Transverse colon (tissue), 4 donors: ENCODE results near the gene TPM4. TPM values are rescaled to one million over a fixed set of nuclear protein-coding genes. Genes with fewer than 3 reads are reported as not detected.
A peak's percentile ranks its signal among the peaks of the same experiment; 100 is the strongest.

Experiments
- DNase-seq: peaks from one replicate; pipeline ENCODE4 v3.0.0-alpha.2; 2019
- H3K27ac ChIP-seq, 4 donors: fragments of 200-600 bp; sonication (generic); 2 replicates each; pipeline ENCODE4 v1.5.1; 2016 to 2018; ENCODE audit warnings: inconsistent platforms in 4 of 4
- H3K27me3 ChIP-seq: fragments of 200-600 bp; sonication (generic); 2 replicates; pipeline ENCODE4 v1.5.1; 2017; ENCODE audit warnings: inconsistent platforms
- H3K36me3 ChIP-seq, 4 donors: fragments of 200-600 bp; sonication (generic); 2 replicates each; pipeline ENCODE4 v1.5.1; 2017 to 2019; ENCODE audit warnings: inconsistent platforms in 4 of 4
- H3K4me1 ChIP-seq, 4 donors: fragments of 200-600 bp; sonication (generic); 2 replicates each; pipeline ENCODE4 v1.5.1; 2017 to 2020; ENCODE audit warnings: inconsistent platforms in 4 of 4
- H3K4me3 ChIP-seq, 4 donors: fragments of 200-600 bp; sonication (generic); 1 replicate in 1 of 4; 2 replicates in 3 of 4; pipeline versions ENCODE4 v1.5.1 to v1.6.1; 2017 to 2019; ENCODE audit warnings: inconsistent platforms in 4 of 4
- H3K9me3 ChIP-seq, 2 donors: fragments of 200-600 bp; sonication (generic); 2 replicates each; pipeline ENCODE4 v1.5.1; 2017 to 2019; ENCODE audit warnings: inconsistent platforms in 2 of 2
- CTCF ChIP-seq, 5 experiments: fragments of 200-600 bp in 3 of 5; fragments of 450-650 bp in 2 of 5; sonication (generic) in 3 of 5; IDR thresholded peaks; 1 replicate in 2 of 5; 2 replicates in 3 of 5; pipeline ENCODE4 v1.5.1; 2016 to 2017; ENCODE audit warnings: antibody characterized with exemption in 5 of 5, inconsistent platforms in 3 of 5, mild to moderate bottlenecking in 2 of 5, moderate library complexity in 1 of 5
- EP300 ChIP-seq: sonication (generic); formaldehyde crosslinking; IDR thresholded peaks from one replicate; pipeline ENCODE4 v1.6.1; 2017; ENCODE audit warnings: antibody characterized with exemption, low read depth
- POLR2A ChIP-seq: fragments of 450-650 bp; IDR thresholded peaks from one replicate; pipeline ENCODE4 v1.6.1; 2016; ENCODE audit warnings: antibody characterized with exemption, mild to moderate bottlenecking, moderate library complexity
- POLR2AphosphoS5 ChIP-seq, 3 donors: sonication (generic); formaldehyde crosslinking; IDR thresholded peaks; one replicate each; pipeline ENCODE4 v1.6.1; 2016; ENCODE audit warnings: antibody characterized with exemption in 3 of 3
- WGBS, 2 donors: methylation state at CpG; one replicate each; pipeline ENCODE4 v1.1.5; 2018; ENCODE audit warnings: low coverage in 1 of 2; 5-methylcytosine and 5-hydroxymethylcytosine counted together
- in situ Hi-C, 4 donors: fragments of 200-750 bp; cut with MboI; loops; one replicate each; pipeline versions ENCODE4 v1.15.0 to v1.15.1; 2017; ENCODE audit warnings: low sequenced_read_pairs in 3 of 4, low pct_ligation_motif_present in 1 of 4, low pct_unique_long_range_greater_than_20kb in 1 of 4
- intact Hi-C: fragments of 100-400 bp; cut with DNase I; formaldehyde crosslinking; loops from one replicate; pipeline ENCODE4 v1.15.1; 2023; ENCODE audit warnings: low total_unique reads
- total RNA-seq, 4 donors: library from RNA; depleted of rRNA; stranded (reverse); fragments of >200 nt; gene quantifications; one replicate each; pipeline ENCODE4 v1.1.0, GENCODE V29; 2016

The TPM4 gene
- total RNA-seq, 4 donors from 2014 or later: 228 to 491 (median 288) TPM

GRCh38 chr19:16131648-16132047, 55.4 kb downstream of the TPM4 start:
- intact Hi-C loops (no loop called here), in situ Hi-C loops (no loop called here)
- H3K4me3 ChIP-seq: no peak overlapping the region
- WGBS, 2 donors: 85 to 100% methylated on average over 3 of the region's 3 CpGs
- TF ChIP-seq EP300: no peak
- no peak for TF ChIP-seq CTCF (IDR thresholded peaks at IDR 0.05)
- no peak for TF ChIP-seq POLR2AphosphoS5 (IDR thresholded peaks at IDR 0.05)
- no peak for TF ChIP-seq POLR2A
- no peaks in the 10 kb centered on the region for H3K27me3 ChIP-seq
- DNase-seq: no peak
- no peaks in the 10 kb centered on the region for H3K4me1 ChIP-seq
- peaks cover 0 to 58% (median 25%) of the 10 kb centered on the region in 4 donors for H3K36me3 ChIP-seq
- no peak overlapping the region for H3K27ac ChIP-seq
- H3K9me3 ChIP-seq: no peaks in the 10 kb centered on the region

DNA sequence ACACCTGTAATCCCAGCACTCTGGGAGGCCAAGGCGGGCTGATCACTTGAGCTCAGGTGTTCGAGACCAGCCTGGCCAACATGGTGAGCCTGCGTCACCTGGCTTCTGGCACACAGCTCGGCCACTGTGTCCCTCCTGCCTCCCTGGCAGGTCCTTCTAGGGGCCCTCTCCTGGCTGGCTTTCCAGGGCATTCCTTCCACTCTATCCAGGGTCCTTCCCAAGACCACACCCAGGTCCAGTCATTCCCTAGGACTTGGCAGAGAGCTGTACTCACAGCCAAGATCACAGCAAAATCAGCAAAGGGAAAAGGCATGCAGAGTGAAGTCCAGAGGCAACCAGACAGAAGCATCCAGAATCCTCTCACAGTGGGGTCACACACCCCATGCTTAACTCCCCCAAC, 57.5 kb downstream of the TPM4 start:
- in situ Hi-C loops (no loop called here), intact Hi-C loops (no loop called here)
- no peak overlapping the region for H3K4me3 ChIP-seq
- no peaks in the 10 kb centered on the region for H3K4me1 ChIP-seq
- WGBS, 2 donors: 98% methylated on average over 4 of the region's 4 CpGs; no CpG with 5 or more reads in 1 of the 2 donors
- H3K36me3 ChIP-seq: peaks cover 0 to 37% (median 16%) of the 10 kb centered on the region in 4 donors
- DNase-seq: no peak
- TF ChIP-seq POLR2AphosphoS5 (IDR thresholded peaks at IDR 0.05) (no peak), CTCF (IDR thresholded peaks at IDR 0.05) (no peak), EP300 (no peak), POLR2A (no peak)
- peak overlapping the region in 2 of 4 donors; percentile 33 to 48 for H3K27ac ChIP-seq
- H3K27me3 ChIP-seq: no peaks in the 10 kb centered on the region
- no peaks in the 10 kb centered on the region for H3K9me3 ChIP-seq

- intact Hi-C loops: no loop called here
- DNase-seq: peak; percentile 70
- WGBS, 2 donors: 72 to 80% methylated on average over 2 to 7 of the region's 7 CpGs
- Histone ChIP-seq H3K4me3 (no peak overlapping the region), H3K27ac (peak overlapping the region in 2 of 4 donors; percentile 33 to 48), H3K9me3 (no peaks in the 10 kb centered on the region), H3K4me1 (no peaks in the 10 kb centered on the region), H3K36me3 (peaks cover 0 to 30% (median 12%) of the 10 kb centered on the region in 4 donors), H3K27me3 (no peaks in the 10 kb centered on the region)
- in situ Hi-C loops: no loop called here
- TF ChIP-seq CTCF (IDR thresholded peaks at IDR 0.05): no peak
- peak in 1 of 3 donors; percentile 39 for TF ChIP-seq POLR2AphosphoS5 (IDR thresholded peaks at IDR 0.05)
- no peak for TF ChIP-seq EP300
Observed at GRCh38 chr19:16134510-16134909, 58.2 kb downstream of the TPM4 start.

DNA sequence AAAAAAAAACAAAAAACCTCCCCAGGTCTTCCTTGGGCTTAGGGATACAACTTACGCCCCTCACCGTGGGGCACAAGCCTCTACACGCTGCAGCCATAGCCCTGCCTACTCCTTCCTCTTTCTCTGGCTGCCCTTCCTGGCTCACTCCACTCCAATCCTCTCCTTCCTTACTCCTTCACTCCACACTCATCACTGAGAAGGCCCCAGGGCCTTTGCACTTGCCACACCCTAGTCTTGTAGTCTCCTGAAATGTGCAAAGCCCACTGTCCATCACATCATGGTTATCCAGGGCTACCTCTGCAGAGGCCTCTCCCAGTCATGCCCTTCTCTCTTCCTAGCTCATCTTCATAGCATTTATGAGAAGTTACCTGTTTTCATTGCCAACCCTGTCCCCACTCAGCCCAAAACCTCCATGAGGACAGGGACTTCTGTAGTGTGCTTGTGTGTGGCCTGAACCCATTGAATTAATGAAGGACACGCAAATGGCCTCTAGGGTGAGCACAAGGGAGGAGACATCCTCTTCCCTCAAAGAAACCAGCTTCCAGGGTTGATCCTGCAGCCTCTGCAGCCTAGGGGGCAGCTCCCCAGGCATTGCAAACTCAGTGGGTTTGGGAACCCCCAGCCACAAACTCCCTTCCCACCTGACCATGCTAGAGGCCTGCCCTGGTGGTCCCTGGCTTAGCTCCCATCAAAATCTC, 59.3 kb downstream of the TPM4 start:
- Histone ChIP-seq H3K4me3 (no peak overlapping the region), H3K9me3 (no peaks in the 10 kb centered on the region), H3K4me1 (no peaks in the 10 kb centered on the region), H3K27ac (no peak overlapping the region), H3K27me3 (no peaks in the 10 kb centered on the region), H3K36me3 (peaks cover 0 to 21% (median 9%) of the 10 kb centered on the region in 4 donors)
- no peak for DNase-seq
- in situ Hi-C loops (no loop called here), intact Hi-C loops (no loop called here)
- 74% methylated on average over 4 of the region's 4 CpGs; no CpG with 5 or more reads in 1 of the 2 donors for WGBS, 2 donors
- TF ChIP-seq CTCF (IDR thresholded peaks at IDR 0.05) (no peak), EP300 (no peak), POLR2AphosphoS5 (IDR thresholded peaks at IDR 0.05) (no peak), POLR2A (no peak)
